ENCODE results near the gene POLG2.

- no peak for TF ChIP-seq CTCF (IDR thresholded peaks at IDR 0.05)
- no peak for TF ChIP-seq POLR2A (IDR thresholded peaks at IDR 0.05)
Measured at GRCh38 chr17:64455993-64456885, 40.6 kb downstream of the POLG2 start.
